GM19463 (cell line): ENCODE results near the gene EIF3K.

ENCODE experiments used
- ATAC-seq: cut with Tn5 transposase; IDR thresholded peaks from one replicate; pipeline ENCODE4 v1.9.1; 2021; ENCODE audit warnings: mild to moderate bottlenecking, moderate library complexity; ENCODE audit not compliant: unreplicated experiment

The EIF3K gene

DNA sequence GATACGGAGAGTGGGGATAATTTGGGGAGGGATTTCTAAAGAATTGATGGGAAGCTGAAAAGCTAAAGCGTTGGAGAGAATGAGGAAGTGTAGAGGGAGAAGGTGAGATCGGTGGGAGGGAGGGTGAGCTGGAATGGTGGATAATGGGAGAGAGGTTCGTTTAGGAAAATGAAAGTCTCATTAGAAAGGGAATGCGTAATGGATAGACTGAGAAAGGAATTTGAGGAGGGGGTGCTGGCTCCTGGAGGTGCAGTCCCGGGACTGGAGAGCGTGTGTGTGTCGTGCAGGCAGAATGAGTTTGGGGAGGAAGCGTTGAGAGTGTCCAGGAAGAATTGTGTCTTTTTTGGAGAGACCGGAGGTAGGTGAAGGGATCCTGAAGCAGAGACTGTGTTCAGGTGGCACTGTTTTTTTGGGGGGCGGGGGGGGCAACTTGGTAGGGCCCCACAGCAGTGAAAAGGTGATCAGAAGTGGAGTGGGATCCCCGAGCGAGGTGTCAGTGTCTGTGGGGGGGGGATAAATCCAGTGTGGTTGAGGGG is 29.8 kb downstream of the EIF3K start:
- ATAC-seq: no peak

DNA sequence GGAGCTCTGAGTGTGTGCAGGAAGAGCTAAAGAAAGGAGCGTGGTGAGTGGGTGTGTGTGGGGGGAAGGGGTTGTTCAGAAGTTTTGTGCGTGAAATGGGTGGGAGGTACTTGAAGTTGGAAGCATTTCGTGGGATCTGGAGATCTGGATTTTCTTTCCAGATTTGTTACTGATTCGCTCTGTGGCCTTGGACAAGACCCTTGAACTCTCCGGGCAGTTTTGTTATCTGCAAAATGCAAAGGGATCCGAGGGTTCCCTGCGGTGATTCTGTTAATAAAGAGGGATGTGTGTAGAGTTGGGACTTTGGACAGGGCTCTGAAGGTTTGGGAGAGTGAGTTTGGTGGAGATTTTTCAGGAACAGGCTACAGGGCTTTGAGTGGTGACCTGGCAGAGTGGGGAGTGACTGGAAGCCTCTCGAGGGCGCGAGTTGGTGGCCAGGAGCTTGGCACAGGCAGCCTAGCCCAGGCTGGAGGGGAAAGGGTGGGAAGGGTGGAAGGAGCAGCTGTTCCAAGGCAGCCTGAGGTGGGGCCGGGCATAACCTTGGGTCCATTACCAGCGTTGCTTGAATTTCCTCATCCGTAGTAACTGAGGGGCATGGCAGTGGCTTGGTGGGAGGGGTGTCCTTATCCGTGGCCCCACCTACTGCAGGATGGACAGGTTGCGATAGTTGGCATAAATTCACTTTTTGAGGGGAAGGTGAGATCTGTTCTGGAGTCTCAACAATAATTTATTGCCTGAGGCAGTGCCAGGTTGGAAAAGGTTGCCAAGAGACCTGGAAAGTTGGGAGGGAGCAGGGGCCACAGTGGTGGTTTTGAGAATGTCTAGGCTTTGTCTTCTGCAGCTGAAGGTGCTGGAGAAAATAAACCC is 30.6 kb downstream of the EIF3K start:
- ATAC-seq: no peak

DNA sequence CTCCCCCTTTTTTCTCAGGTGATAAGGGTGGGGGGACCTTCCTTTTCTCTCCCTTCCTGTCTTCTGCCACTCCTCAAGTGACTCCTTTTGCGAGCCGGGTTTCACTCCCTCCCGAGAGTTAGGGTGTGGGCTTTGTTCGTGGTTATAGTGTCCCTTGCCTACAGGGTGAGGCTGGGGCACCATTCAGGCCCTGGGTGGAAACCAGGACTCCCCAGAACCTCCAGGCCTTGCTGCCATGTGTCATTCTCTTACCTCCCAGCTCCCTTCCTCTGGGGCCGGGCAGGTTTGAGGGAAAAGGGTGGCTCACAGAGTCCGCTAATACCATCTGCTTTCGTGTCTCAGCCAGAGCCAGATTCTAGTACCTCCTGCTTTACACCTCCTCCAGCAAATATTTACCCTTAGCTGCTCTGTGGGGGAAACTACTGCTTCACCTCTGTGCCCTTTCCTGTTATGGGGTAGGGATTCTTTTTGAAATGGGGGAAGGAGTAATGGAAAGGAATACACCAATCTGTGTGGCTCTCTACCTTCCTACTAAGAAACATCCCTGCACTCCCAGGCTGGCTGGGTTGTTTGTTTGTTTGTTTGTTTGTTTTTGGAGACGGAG is 31.3 kb downstream of the EIF3K start:
- no peak for ATAC-seq

DNA sequence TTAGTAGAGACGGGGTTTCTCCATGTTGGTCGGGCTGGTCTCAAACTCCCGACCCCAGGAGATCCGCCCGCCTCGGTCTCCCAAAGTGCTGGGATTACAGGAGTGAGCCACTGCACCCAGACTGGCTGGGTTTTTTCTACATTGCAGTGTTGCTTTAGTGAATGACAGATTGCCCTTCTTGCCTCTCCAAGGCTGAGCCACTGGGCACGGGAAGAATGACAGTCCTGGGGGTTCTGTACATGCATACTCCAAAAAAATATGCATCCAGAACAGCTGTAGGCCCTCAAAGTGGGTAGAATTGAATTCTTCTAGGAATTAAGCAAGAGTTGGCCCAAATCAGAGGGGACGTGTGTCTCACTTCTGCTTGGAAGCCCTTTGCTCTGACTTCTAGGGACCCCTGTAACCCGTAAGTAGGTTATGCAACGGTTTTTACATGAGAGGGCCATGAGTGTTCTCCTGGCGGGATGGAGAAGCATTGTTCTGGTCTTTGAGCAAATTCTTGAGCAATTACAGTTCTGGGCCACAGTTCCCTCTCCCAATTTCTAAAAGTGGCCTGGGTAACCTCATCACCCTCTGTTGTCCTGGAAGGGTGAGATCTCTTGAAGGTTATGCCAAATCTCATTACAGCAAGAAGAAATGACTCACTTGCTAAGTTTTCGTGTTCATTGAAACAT is 32.1 kb downstream of the EIF3K start:
- ATAC-seq: no peak

DNA sequence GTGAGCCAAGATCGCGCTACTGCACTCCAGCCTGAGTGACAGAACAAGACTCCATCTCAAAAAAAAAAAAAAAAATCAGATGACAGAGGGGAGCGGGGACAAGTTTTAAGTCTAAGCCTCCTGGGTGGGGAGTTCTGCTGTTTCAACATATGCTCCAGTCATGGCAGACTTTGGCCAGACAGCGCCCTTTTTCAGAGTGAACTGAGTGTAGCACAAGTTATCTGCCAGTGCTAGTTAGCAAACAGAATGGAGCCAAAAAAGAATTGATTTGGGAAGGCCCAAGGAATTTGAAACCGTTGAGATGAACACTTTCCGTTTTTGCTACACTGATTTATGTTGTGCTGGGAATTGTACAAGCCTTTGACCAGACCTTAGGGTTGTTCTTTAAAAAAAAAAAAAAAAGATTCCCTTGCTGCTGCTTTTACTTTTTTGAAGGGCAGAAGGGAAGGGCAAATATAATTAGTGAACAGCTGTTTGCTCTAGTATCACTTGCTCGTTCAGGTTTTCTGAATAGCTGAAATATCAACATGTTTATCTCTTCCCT is 34.1 kb downstream of the EIF3K start:
- no peak for ATAC-seq

DNA sequence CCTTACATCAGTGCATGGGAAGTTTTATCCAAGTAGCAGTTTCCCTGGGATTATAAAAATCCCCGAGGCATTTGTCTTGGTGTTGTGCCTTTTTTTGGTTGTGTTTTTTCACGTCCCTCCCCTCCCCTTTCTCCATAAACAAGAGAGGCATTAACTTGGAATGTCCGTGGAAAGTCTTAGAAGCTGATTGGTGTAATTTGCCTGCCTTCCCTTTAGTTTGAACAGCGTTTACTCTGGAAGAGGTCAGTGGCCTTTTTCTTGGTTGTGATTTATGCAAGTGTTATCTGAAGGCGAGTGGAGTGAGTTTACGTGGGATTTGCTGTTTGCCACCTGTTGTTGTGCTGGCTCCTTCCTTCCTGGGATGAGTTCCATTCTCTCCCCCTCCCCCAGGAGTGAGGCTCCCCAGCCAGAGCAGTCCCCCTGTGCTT is 35.7 kb downstream of the EIF3K start:
- no peak for ATAC-seq

DNA sequence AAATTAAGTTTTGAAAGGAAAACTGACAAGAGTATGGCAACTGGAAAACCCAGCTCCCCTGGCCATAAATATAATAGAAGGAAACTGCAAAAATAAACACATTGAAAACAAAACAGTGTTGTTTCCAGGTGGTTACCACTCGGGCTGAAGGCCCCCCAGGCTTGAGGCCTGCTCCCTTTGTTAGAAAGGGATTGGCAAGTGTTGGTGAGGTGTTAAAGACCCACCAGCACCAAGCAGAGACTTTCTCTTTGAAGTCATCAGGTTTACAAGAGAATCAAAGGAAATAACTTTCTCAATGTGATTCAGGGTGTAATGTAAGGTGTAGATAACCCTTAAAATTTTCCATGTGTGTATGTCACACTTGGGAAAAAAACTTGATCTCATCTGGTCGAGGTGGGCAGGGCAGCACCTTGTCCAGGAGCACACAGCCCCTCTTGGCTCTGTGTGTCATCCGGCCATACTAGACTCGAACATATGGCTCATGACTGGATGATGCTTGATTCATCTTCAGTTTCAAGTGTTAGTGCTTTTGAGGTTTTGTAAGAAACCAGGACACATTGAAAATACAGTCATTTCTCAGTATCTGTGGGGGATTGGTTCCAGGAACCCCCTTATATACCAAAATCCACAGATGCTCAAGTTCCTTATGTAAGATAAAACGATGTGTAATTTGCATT is 36.3 kb downstream of the EIF3K start:
- ATAC-seq: no peak

DNA sequence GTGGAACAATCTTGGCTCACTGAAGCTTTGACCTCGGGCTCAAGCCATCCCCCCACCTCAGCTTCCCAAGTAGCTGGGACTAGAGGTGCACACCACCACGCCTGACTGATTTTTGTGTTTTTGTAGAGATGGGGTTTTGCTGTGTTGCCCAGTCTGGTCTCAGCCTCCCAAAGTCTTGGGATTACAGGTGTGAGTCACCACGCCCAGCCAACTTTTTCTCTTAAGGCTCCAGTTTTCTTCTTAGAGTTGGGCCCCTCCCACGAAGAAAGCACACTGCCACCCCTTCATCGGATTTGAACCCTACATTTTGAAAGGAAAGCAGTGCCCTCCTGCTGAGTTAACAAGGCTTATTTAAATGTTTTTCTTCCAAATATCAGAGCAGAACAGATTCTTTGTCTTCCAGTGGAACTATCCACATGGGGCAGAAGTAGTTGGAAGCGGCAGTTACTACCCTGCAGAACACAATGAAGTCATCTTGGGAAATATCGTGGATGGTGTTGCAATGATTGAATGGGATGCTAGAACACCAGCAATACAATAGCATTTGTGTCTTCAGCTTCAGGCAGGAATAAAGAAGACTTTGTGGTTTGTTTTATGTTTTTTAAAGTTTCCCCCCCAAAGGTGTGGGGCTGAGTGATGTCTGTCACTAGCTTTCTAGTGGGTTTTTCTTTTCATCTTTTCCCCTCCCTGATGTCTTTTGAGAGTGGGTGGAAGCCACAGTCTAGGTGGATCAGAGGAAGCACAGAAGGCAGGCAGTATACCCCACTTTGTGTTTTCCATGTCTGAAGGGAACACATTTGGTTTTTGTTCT is 37.4 kb downstream of the EIF3K start:
- no peak for ATAC-seq

DNA sequence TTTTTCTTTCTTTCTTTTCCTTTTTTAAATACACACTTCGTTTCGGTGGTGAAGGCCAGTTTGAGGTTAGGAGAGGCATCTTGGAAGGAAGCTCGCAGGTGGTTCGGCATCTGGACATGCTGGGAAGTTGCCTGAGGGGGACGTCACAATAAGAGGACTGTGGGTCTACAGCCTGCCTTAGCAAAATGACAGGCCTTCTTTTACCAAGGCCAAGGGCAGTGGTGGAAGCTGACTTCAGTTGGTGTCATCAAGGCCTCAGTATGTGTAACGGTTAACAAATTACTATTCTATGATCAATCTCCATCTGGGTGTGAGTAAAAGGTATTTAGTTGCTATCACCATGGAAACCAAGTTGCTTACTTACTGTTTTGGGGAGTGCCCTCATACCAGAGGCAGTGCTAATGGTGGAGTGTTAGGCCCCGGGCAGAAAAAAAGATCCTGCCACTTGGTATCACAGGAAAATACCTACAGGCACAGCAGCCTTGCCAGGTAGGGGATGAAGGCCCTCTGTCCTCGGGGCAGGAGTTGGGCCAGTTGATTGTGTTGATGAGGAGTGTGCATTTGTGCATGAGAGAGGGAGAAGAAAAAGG is 38.7 kb downstream of the EIF3K start:
- no peak for ATAC-seq

DNA sequence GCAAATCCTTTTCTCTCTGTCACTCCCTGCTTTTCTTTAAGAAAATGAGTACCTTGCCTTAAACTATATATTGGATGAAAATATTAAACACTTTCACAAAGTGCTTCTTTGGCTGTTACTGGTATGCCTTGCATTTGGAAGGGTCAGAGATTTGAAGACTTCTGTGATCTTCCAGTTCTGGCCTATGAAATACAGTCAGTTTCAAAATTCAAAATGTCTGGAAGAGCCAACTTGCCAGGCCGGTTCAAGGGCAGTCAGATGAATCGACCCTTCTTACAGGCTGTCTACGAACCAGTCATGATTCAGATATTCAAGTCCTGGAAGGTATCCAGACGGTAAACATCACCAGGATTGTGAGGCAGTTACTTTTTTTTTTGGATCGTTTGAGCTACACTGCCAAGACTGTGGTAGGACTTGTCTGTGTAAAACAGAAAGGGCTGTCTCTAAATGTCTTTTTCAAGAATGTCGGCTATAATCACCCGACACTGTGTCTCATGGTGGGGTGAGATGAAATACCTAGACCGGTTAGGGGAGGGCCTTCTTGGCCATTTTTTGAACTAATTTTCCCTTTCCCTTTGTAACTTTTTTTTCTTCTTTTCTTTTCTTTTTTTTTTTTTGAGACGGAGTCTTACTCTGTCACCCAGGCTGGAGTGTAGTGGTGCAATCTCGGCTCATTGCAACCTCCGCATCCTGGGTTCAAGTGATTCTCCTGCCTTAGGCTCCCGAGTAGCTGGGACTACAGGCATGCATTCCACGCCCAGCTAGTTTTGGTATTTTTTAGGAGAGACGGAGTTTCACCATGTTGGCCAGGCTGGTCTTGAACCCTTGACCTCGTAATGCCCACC is 39.7 kb downstream of the EIF3K start:
- ATAC-seq: no peak

DNA sequence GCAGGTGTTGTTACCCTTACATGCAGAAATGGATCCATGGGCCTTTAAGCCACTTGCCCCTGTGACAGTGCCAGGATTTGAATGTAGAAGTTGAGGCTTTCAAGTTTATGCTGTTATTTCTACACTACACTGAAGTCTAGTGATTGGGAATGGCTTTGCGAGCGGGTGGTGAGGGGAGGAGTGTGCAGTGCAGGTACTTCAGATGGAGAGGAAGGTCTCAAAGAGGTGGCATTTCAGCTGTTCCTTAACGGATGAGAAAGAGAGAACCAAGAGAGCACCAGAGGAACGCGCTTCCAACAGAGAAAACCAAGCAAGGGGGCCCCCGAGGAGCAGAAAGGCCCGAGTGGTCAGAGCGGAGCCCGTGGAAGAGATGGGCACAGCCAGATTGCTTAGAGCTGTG is 41.7 kb downstream of the EIF3K start:
- no peak for ATAC-seq

DNA sequence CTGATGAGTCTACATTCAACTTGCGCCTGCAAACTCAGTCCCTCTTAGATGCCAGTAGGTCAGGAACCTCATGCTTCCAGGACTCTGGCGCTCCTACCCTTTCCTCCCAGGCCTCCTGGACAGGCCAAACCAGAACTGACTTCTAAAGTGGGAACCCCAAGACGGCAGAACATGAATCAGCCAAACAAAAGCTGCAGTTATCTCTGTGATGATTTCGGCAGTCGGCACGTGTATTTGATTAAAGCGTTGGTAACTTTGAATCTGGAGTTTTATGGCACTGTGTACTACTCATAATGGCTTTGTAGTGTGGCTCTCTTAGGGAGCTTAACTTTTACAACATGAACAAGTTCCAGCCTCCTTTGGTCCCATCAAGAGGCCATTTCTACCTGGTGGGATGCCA is 42.1 kb downstream of the EIF3K start:
- no peak for ATAC-seq

DNA sequence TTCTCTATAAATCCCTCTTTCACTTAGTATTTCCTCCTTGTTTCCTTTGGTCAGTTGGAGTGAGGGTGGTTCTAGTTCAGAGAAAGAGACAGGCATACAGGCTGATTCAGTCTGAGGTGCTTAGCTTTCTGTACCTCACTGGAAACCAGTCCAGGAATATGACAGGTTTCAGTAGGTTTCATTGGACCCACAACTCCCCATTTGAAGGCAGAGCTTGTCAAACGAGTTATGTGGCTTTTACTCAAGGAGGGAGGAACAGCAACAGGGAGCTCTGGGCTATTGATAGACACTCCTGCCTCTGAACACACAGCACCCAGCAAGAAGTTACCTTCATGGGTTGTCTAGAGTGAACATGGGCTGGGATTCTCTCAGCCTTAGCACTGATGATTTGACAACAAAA is 43.0 kb downstream of the EIF3K start:
- ATAC-seq: no peak

DNA sequence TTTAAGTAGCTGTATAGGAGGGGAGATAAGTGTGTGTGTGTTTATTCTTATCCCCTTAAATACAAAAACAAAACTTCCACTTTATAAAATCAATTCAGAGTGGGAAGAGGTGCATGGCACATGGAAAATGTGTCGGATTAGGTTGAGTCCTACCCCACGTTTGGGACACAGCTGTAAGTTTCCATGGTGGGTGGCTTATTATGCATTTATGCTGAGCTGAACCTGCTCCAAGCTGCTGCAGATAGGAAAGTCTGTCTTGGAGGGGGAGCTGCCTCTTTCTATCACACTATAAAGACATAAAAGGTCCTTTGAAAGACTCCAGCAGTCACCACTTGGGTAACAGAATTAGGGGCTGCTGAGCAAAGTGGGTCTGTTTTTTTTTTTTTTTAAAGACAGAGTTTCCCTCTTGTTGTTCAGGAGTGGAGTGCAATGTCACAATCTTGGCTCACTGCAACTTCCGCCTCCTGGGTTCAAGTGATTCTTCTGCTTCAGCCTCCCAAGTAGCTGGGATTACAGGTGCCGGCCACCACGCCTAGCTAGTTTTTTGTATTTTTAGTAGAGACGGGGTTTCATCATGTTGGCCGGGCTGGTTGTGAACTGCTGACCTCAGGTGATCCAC is 43.7 kb downstream of the EIF3K start:
- no peak for ATAC-seq

DNA sequence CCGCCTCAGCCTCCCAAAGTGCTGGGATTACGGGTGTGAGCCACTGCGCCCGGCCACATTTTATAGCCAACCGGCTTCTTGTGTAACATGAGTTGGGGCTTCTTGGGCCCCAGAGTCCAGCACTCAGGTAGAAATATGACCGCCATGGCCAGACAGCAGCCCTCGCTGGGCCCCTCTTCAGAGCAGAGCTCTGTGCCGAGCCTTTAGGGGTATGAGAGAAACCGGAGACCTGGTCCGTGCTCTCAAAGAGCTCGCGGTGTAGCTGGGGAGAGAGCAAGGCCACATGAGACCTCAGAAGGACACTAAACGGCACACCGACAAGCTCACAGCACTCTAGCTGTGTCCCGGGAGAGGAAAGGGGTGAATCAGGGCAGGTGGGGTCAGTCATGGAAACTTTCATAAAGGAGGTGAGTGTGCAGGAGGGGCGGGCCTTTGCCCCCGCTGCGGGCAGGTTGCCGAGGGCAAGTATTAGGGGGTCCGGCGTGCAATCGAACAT is 44.2 kb downstream of the EIF3K start:
- ATAC-seq: no peak

DNA sequence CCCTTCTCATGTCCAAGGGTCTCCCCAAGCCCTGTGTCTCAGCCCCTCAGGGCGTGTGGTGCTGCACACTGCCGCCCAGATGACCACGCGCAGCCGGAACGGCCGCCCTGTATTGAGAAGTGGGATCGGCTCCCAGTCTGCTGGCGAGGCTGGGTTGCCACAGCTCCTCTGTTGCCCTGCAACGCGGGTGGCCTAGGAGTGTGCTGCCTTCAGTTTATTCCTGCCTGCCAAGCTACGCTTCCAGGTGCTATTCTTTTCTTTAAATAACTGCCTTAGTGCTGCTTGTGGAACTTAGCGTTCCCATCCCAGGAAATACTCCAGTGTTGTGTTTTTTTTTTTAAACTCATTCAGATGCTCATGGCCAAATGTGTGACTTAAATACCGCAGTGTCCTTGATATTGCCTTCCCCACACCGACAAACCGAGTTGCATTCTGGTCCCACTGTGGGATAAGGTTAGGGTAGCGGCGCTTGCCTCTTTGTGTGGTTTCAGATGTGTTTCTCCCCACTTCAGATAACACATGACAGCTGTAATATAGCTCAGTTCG is 45.0 kb downstream of the EIF3K start:
- ATAC-seq: no peak

DNA sequence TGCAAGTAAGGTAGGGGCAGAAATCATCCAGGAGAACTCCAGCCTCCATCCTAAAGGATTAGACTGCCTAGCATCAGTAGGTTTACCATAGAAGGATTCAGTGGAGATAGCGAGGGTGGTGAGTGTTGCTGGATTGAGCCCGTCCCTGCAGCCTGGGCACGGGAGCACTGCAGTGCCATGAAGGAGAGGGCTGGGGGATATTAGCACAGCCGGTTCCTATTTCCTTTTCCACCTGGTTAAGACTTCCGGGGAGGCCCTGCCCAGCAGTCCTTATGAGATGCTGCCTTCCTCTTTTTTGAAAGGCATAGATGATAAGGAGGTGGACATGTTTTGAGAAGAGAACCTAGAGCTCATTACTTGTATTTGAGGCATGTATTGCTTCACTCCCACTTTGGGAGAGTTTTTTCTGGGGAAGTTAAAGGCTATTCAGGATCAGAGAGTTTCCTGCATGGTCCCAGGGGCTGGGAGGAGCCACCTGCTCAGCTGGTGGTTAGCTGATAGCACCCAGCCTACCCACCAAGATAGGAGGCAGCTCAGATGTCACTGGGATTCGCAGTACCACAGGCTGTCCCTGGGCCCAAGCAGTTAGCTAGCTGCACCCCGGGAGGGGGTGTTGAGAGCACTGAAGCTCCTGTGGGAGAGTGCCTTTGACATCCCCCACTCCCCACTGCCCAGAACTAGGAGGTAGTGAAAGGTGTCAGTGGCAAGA is 45.7 kb downstream of the EIF3K start:
- ATAC-seq: no peak
